ENCODE data around the gene DUSP2. TPM values are rescaled to one million over a fixed set of nuclear protein-coding genes. Genes with fewer than 3 reads are reported as not detected.
A peak's percentile ranks its signal among the peaks of the same experiment; 100 is the strongest.

DUSP2 gene
- polyA plus RNA-seq, 1 experiment: 0.94 TPM

- Histone ChIP-seq H3K9me3 (ENCODE audit: control insufficient read depth, insufficient read depth, low read length) (no peaks in the 10 kb centered on the region), H3K27me3 (ENCODE audit: control insufficient read depth, insufficient read depth, low read length) (no peaks in the 10 kb centered on the region), H3K4me3 (ENCODE audit: low read depth, low read length) (no peak overlapping the region), H3K27ac (ENCODE audit: low read depth, low read length) (no peak overlapping the region)
- ChIA-PET POLR2A (interaction anchor here (1.0 kb wide), 1 partner anchor 57 kb away, joined by 3 read pairs; the partner anchor contains the start of gene STARD7), CTCF (interaction anchor here (1.1 kb wide), 1 partner anchor 33 kb away, joined by 3 read pairs; no protein-coding TSS in a partner anchor)
- DNase-seq (ENCODE audit: low read depth, low spot score): no peak
- TF ChIP-seq CTCF (IDR thresholded peaks at IDR 0.05; ENCODE audit: low read depth, low read length): no peak
Observed at GRCh38 chr2:96151595-96152303, 6.5 kb upstream of the DUSP2 start.

DNA sequence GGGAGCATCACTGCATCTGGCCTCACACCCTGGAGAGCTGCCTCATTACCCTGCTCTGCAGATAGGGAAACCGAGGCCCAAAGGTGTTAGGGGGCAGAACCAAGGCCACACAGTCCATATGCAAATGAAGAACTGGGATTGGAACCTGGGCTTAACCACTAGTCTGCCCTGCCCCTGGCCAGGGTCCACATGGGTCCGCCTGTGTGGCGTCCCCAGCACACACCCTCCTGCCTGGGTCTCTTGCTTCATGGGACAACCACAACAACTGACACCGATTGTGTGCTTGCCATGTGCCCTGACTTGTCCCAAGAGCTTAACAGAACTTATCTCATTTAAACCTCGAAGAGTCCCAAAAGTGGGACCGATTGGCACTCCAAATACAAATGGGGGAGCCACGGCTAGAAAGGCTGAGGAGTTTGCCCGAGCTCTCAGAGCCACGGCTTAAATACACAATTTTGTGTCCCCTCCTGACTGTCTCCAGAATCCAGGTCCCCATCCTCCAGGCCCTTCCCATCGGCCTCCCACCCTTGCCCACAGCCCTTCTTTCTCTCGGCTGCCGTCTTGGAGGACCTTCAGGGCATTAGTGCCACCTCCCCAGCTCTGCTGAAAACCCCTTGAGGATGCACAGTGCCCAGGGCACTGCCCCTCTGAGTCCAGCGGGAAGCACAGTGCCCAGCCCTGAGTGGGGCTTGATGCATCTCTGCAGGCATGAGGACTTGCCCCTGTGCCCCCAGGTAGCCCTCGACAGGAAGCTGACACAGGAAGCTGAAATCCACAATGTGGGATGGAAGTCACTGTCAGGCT is 5.8 kb upstream of the DUSP2 start:
- Histone ChIP-seq H3K4me3 (ENCODE audit: low read depth, low read length) (no peak overlapping the region), H3K9me3 (ENCODE audit: control insufficient read depth, insufficient read depth, low read length) (no peaks in the 10 kb centered on the region), H3K27ac (ENCODE audit: low read depth, low read length) (no peak overlapping the region), H3K27me3 (ENCODE audit: control insufficient read depth, insufficient read depth, low read length) (no peaks in the 10 kb centered on the region)
- ChIA-PET POLR2A (interaction anchor here (1.0 kb wide), 1 partner anchor 57 kb away, joined by 3 read pairs; the partner anchor contains the start of gene STARD7), CTCF (interaction anchor here (0.8 to 1.3 kb wide), 3 partner anchors 13 to 129 kb away, joined by 3 read pairs; partner anchors contain the start of gene ASTL)
- no peak for TF ChIP-seq CTCF (IDR thresholded peaks at IDR 0.05; ENCODE audit: low read depth, low read length)
- DNase-seq (ENCODE audit: low read depth, low spot score): no peak

DNA sequence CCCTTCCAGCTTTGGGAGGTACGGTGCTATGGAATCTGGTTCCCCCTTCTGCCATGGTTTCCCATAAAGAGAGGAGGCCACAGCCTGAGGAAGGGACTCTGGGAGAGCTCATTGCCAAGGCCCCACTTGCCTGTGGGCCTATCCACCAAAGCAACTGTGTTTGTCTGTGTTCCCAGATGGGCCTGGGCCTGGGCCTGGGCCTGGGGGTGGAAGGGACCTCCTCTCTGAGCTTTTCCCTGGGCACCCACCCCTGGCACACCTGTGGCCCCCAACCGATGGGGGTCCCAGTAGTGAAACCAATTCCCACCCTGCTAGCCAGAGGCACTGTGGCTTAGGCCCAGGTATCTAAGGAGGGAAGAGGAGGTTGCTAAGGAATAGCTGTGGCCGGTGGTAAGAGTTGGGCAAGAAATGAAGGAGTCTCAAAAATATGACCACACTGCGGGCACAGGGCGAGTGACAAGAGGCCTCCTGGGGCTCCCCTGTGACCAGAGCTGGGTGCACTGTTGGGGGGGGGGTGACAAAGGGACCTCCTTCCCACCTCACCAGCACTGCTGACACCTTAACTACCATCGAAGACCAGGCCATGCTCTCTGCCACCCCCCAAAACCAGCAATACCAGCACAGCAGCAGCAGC is 4.9 kb upstream of the DUSP2 start:
- ChIA-PET POLR2A (interaction anchor here (1.0 kb wide), 1 partner anchor 58 kb away, joined by 3 read pairs; the partner anchor contains the start of gene STARD7), CTCF (interaction anchor here (0.8 to 1.3 kb wide), 3 partner anchors 12 to 128 kb away, joined by 3 to 4 read pairs (median 3); partner anchors contain the start of gene ASTL)
- DNase-seq (ENCODE audit: low read depth, low spot score): no peak
- H3K9me3 ChIP-seq (ENCODE audit: control insufficient read depth, insufficient read depth, low read length): no peaks in the 10 kb centered on the region
- TF ChIP-seq CTCF (IDR thresholded peaks at IDR 0.05; ENCODE audit: low read depth, low read length): no peak
- H3K4me3 ChIP-seq (ENCODE audit: low read depth, low read length): no peak overlapping the region
- no peak overlapping the region for H3K27ac ChIP-seq (ENCODE audit: low read depth, low read length)
- no peaks in the 10 kb centered on the region for H3K27me3 ChIP-seq (ENCODE audit: control insufficient read depth, insufficient read depth, low read length)

DNA sequence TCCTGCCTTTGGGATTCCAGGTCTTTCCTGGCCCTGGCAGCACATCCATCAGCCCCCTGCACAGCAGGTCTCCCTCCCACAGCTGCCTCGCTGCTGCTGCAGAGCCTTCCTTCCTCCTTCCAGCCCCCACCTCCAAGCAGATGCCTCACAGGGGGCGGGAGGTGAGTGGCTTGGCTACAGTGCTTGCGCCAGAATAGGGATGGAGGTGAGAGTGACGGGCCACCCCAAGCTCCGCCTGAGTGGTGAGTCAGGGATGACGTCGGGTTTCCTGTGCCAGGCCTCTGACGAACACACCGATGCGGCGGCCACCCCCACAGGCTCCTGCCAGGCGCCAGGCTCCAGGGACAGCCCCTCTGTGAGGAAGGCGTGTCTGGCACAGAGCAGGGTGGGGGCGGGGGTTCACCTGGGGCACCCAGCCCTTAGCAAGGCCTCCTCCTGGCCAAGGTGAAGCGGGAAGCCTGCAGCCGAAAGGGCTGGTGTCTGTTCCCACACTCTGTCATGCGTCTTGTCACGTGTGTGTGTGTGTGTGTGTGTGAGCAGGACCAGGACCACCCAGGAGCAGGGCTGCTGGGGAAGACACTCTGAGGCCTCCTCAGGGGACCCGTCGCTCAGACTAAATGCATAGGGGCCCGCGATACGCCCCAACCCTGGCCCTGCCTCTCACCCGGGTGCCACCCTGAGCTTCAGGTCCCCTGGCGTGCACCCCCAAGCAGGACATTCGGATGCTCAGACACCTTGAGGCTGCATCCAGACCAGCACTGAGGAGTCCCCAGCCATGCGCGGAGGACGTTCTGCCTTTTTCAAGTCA is 3.4 kb upstream of the DUSP2 start:
- peak; percentile 65 for DNase-seq (ENCODE audit: low read depth, low spot score)
- ChIA-PET POLR2A (no interaction called here), CTCF (interaction anchor here (1.3 kb wide), 1 partner anchor 26 kb away, joined by 7 read pairs; no protein-coding TSS in a partner anchor)
- Histone ChIP-seq H3K9me3 (ENCODE audit: control insufficient read depth, insufficient read depth, low read length) (no peaks in the 10 kb centered on the region; the same call in 1 of the 2 replicates), H3K4me3 (ENCODE audit: low read depth, low read length) (no peak overlapping the region), H3K27ac (ENCODE audit: low read depth, low read length) (peak overlapping the region; percentile 39), H3K27me3 (ENCODE audit: control insufficient read depth, insufficient read depth, low read length) (no peaks in the 10 kb centered on the region)
- TF ChIP-seq CTCF (IDR thresholded peaks at IDR 0.05; ENCODE audit: low read depth, low read length): no peak
